ENCODE results near the gene SOCS6.
"Not testable (repeated sequence)": the region's sequence is repeated elsewhere in the genome, so short reads cannot be mapped to it uniquely, and the experiment has no call there.

The SOCS6 gene

GRCh38 chr18:70321616-70322015 lies 32.8 kb downstream of the SOCS6 start:
- in situ Hi-C loops (cut with HindIII; ENCODE audit: low sequenced_read_pairs) = no loop called here

GRCh38 chr18:70322385-70322784 lies 33.5 kb downstream of the SOCS6 start:
- in situ Hi-C loops (cut with HindIII; ENCODE audit: low sequenced_read_pairs) = no loop called here

- in situ Hi-C loops (cut with HindIII; ENCODE audit: low sequenced_read_pairs) = no loop called here
Observed at GRCh38 chr18:70322928-70323327, 34.1 kb downstream of the SOCS6 start.

- in situ Hi-C loops (cut with HindIII; ENCODE audit: low sequenced_read_pairs) = no loop called here
Observed at GRCh38 chr18:70324897-70325296, 36.1 kb downstream of the SOCS6 start.

GRCh38 chr18:70326255-70326654 lies 37.4 kb downstream of the SOCS6 start:
- in situ Hi-C loops (cut with HindIII; ENCODE audit: low sequenced_read_pairs) = no loop called here

- in situ Hi-C loops (cut with HindIII; ENCODE audit: low sequenced_read_pairs) = no loop called here
Observed at GRCh38 chr18:70328169-70328568, 39.3 kb downstream of the SOCS6 start.

GRCh38 chr18:70329071-70329470 lies 40.2 kb downstream of the SOCS6 start:
- in situ Hi-C loops (cut with HindIII; ENCODE audit: low sequenced_read_pairs) = no loop called here

- in situ Hi-C loops (cut with HindIII; ENCODE audit: low sequenced_read_pairs) = no loop called here
Observed at GRCh38 chr18:70330887-70331286, 42.0 kb downstream of the SOCS6 start.

- in situ Hi-C loops (cut with HindIII; ENCODE audit: low sequenced_read_pairs) = no loop called here
Observed at GRCh38 chr18:70331456-70332097, 42.7 kb downstream of the SOCS6 start.

GRCh38 chr18:70332694-70333093 lies 43.8 kb downstream of the SOCS6 start:
- in situ Hi-C loops (cut with HindIII; ENCODE audit: low sequenced_read_pairs) = no loop called here

GRCh38 chr18:70333316-70333715 lies 44.5 kb downstream of the SOCS6 start:
- in situ Hi-C loops (cut with HindIII; ENCODE audit: low sequenced_read_pairs) = no loop called here

GRCh38 chr18:70333757-70334156 lies 44.9 kb downstream of the SOCS6 start:
- in situ Hi-C loops (cut with HindIII; ENCODE audit: low sequenced_read_pairs) = no loop called here

- in situ Hi-C loops (cut with HindIII; ENCODE audit: low sequenced_read_pairs) = no loop called here
Observed at GRCh38 chr18:70334264-70334663, 45.4 kb downstream of the SOCS6 start.

GRCh38 chr18:70334728-70335329 lies 46.0 kb downstream of the SOCS6 start:
- in situ Hi-C loops (cut with HindIII; ENCODE audit: low sequenced_read_pairs) = no loop called here

GRCh38 chr18:70335892-70336726 lies 47.3 kb downstream of the SOCS6 start:
- in situ Hi-C loops (cut with HindIII; ENCODE audit: low sequenced_read_pairs) = no loop called here

GRCh38 chr18:70337139-70337972 lies 48.5 kb downstream of the SOCS6 start:
- in situ Hi-C loops (cut with HindIII; ENCODE audit: low sequenced_read_pairs) = no loop called here

- in situ Hi-C loops (cut with HindIII; ENCODE audit: low sequenced_read_pairs) = no loop called here
Observed at GRCh38 chr18:70338890-70339289, 50.0 kb downstream of the SOCS6 start.

- in situ Hi-C loops (cut with HindIII; ENCODE audit: low sequenced_read_pairs) = no loop called here
Observed at GRCh38 chr18:70339915-70340314, 51.1 kb downstream of the SOCS6 start.

- in situ Hi-C loops (cut with HindIII; ENCODE audit: low sequenced_read_pairs) = not testable (repeated sequence)
Observed at GRCh38 chr18:70348481-70348880, 59.6 kb downstream of the SOCS6 start.

GRCh38 chr18:70349316-70349715 lies 60.5 kb downstream of the SOCS6 start:
- in situ Hi-C loops (cut with HindIII; ENCODE audit: low sequenced_read_pairs) = no loop called here

- in situ Hi-C loops (cut with HindIII; ENCODE audit: low sequenced_read_pairs) = no loop called here
Observed at GRCh38 chr18:70354080-70354479, 65.2 kb downstream of the SOCS6 start.

Data from DLD1 (cell line).